Activated naive CD8-positive, alpha-beta T cell (primary cell): ENCODE data around the gene ELMO3.
A peak's percentile ranks its signal among the peaks of the same experiment; 100 is the strongest.

ENCODE experiments used
- H3K27ac Mint-ChIP-seq: one replicate; pipeline ENCODE4 v1.8.0; 2021; ENCODE audit warnings: mixed read lengths
- H3K27me3 Mint-ChIP-seq: one replicate; pipeline ENCODE4 v1.8.0; 2021; ENCODE audit warnings: mixed read lengths
- H3K36me3 Mint-ChIP-seq: one replicate; pipeline ENCODE4 v1.8.0; 2021; ENCODE audit warnings: mixed read lengths
- H3K4me1 Mint-ChIP-seq: one replicate; pipeline ENCODE4 v1.8.0; 2021; ENCODE audit warnings: low read depth, mixed read lengths
- H3K4me3 Mint-ChIP-seq: one replicate; pipeline ENCODE4 v1.8.0; 2021; ENCODE audit warnings: mild to moderate bottlenecking, mixed read lengths
- H3K9me3 Mint-ChIP-seq: one replicate; pipeline ENCODE4 v1.8.0; 2021; ENCODE audit warnings: low read depth, mixed read lengths

Gene ELMO3

DNA sequence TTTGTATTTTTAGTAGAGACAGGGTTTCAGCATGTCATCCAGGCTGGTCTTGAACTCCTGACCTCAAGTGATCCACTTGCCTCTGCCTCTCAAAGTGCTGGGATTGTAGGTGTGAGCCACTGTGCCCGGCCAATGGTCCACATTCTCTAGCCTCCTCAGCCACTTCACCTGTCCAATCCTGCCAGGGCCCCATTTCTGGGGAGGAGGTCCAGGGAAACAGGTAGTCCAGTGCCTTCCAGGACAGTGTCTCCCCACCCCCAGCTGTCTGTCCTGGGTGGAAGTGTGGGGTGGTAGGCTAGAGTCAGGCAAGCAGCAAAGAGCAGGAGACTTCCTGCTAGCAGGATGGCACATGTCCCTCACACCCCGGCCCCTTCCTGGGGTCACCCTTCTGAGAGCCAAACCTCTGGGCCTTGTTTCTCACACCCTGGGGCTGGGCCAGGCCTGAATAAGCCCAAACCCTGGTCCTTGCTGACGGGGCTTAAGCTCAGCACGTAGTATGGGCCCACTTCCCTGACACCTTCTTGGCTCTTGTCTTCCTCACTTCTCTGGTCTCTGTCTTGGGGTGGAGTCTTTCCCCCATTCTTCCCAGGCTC, 43.3 kb downstream of the ELMO3 start:
- no peak overlapping the region for H3K4me3 Mint-ChIP-seq
- H3K4me1 Mint-ChIP-seq, result peaks cover 25% of the 10 kb centered on the region
- no peaks in the 10 kb centered on the region for H3K27me3 Mint-ChIP-seq
- H3K36me3 Mint-ChIP-seq, result no peaks in the 10 kb centered on the region
- peak overlapping the region; percentile 3 for H3K27ac Mint-ChIP-seq
- no peaks in the 10 kb centered on the region for H3K9me3 Mint-ChIP-seq

- peak overlapping the region; percentile 38 for H3K4me3 Mint-ChIP-seq
- no peaks in the 10 kb centered on the region for H3K9me3 Mint-ChIP-seq
- peaks cover 33% of the 10 kb centered on the region for H3K4me1 Mint-ChIP-seq
- H3K27ac Mint-ChIP-seq, result peak overlapping the region; percentile 94
- H3K36me3 Mint-ChIP-seq, result no peaks in the 10 kb centered on the region
- H3K27me3 Mint-ChIP-seq, result no peaks in the 10 kb centered on the region
Measured at GRCh38 chr16:67243481-67243880, 44.5 kb downstream of the ELMO3 start.

GRCh38 chr16:67244387-67245185, 45.7 kb downstream of the ELMO3 start:
- Mint-ChIP-seq H3K4me3 (peak overlapping the region; percentile 86), H3K27me3 (no peaks in the 10 kb centered on the region), H3K27ac (peak overlapping the region; percentile 94), H3K9me3 (no peaks in the 10 kb centered on the region), H3K4me1 (peaks cover 37% of the 10 kb centered on the region), H3K36me3 (no peaks in the 10 kb centered on the region)

DNA sequence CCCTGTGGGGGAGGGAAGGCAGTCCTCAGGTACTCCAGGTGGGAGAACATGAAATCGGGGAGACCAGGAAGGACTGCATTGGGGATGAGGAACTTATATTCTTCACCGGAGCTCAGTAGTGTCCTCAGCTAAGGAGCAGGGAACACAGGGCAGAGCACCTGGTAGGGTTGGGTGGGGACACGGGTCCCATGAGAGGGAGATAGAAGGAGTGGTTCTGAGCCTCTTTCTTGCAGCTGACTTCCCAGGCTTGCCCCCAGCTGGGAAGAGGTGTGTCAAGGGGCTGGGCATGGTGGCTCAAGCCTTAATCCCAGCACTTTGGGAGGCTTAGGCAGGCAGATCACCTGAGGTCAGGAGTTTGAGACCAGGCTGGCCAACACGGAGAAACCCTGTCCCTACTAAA, 46.3 kb downstream of the ELMO3 start:
- Mint-ChIP-seq H3K4me1 (peaks cover 43% of the 10 kb centered on the region), H3K36me3 (no peaks in the 10 kb centered on the region), H3K27ac (peak overlapping the region; percentile 94), H3K9me3 (no peaks in the 10 kb centered on the region), H3K4me3 (peak overlapping the region; percentile 86), H3K27me3 (no peaks in the 10 kb centered on the region)

DNA sequence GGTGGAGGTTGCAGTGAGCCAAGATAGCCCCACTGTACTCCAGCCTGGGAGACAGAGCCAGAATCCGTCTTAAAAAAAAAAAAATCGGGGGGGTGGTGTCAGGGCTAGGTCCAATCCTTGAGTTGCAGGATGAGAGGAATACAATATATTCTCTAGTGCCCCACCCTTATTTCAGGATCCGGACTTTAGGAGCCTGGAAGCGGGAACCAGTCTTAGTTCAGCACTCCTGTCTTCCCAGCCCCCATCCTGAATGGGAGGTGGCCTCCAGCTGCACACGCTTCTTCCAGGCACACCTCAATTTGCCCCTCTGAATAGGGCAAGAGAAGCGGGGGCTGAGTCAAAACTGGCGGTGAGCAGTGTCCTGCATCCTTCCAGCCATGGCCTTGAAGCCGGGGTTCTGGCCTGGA, 46.7 kb downstream of the ELMO3 start:
- no peaks in the 10 kb centered on the region for H3K27me3 Mint-ChIP-seq

GRCh38 chr16:67246081-67246755, 47.3 kb downstream of the ELMO3 start:
- Mint-ChIP-seq H3K9me3 (no peaks in the 10 kb centered on the region), H3K27me3 (no peaks in the 10 kb centered on the region), H3K36me3 (no peaks in the 10 kb centered on the region), H3K4me3 (peak overlapping the region; percentile 87), H3K27ac (peak overlapping the region; percentile 58), H3K4me1 (peaks cover 43% of the 10 kb centered on the region)

More for the DNA sequence above, 46.7 kb downstream of the ELMO3 start:
- H3K4me1 Mint-ChIP-seq, result peaks cover 44% of the 10 kb centered on the region
- peak overlapping the region; percentile 87 for H3K4me3 Mint-ChIP-seq
- H3K27ac Mint-ChIP-seq, result no peak overlapping the region
- H3K36me3 Mint-ChIP-seq, result no peaks in the 10 kb centered on the region
- no peaks in the 10 kb centered on the region for H3K9me3 Mint-ChIP-seq

GRCh38 chr16:67246756-67247191, 47.8 kb downstream of the ELMO3 start:
- Mint-ChIP-seq H3K4me3 (peak overlapping the region; percentile 87), H3K27me3 (no peaks in the 10 kb centered on the region), H3K9me3 (no peaks in the 10 kb centered on the region), H3K36me3 (no peaks in the 10 kb centered on the region), H3K27ac (peak overlapping the region; percentile 58), H3K4me1 (peaks cover 39% of the 10 kb centered on the region)

GRCh38 chr16:67247192-67248072, 48.5 kb downstream of the ELMO3 start, which contains the start of gene FHOD1:
FHOD1 (minus strand) TSS chr16:67247481; CDS start chr16:67247410, 71 bp downstream.
- Mint-ChIP-seq H3K27ac (peak within 1 kb of the TSS; percentile 86), H3K4me3 (peak within 1 kb of the TSS; percentile 87), H3K36me3 (no peaks in the 10 kb centered on the region), H3K27me3 (no peaks in the 10 kb centered on the region), H3K9me3 (no peaks in the 10 kb centered on the region), H3K4me1 (peaks cover 39% of the 10 kb centered on the region)

DNA sequence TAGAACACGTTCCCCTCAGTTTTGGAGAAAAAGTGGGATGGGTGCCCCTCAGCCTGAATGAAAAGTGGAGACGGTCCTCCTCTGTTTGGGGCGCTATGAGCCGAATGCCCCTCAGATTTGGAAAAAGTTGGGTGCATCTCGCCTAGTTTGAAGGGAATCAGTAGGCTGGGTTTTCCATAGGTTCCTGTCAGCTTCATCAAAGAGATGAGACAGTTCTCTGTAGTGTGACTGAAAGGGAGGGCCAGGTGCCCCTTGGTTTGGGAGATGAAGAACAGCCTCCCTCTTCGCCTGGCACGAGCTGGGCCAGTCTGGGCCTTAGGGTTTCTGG, 49.1 kb downstream of the ELMO3 start:
- Mint-ChIP-seq H3K4me3 (peak overlapping the region; percentile 87), H3K27ac (peak overlapping the region; percentile 86), H3K36me3 (no peaks in the 10 kb centered on the region), H3K4me1 (peaks cover 39% of the 10 kb centered on the region), H3K9me3 (no peaks in the 10 kb centered on the region), H3K27me3 (no peaks in the 10 kb centered on the region)

DNA sequence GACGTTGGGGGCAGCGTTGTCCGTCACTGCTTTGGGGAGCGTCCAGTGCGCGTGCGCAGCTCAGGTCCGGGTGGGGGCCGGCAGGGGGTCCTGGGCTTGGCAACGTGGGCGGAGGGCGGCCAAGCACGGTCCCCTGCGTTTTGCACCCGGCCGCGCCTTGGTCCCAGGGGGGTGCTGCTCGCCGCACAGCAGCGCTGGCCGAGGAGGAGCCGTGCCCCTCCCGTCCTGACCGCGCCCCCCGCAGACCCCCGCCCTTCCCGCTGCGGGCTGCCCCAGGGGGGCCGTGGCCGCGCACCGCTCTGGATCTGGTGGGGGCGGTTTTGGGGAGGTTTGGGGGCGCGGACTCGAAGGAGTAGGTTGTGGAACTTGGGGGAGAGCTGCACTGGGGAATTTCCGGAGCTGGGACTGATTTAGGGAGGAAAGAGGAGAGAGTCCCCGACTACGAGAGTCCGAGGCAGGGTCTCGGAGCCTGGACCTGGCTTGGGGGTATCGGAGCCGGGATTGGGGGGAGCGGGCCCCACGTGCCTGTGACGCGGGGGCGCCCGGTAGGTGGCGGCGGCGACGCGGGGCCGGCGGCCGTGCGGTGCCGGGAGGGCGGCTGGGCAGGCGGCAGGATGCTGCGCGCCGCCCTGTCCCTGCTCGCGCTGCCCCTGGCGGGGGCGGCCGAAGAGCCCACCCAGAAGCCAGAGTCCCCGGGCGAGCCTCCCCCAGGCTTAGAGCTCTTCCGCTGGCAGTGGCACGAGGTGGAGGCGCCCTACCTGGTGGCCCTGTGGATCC, 49.7 kb downstream of the ELMO3 start, which contains the start of gene SLC9A5:
TSS of gene SLC9A5 (plus strand) at position 579 of the 777 bp plus-strand sequence. CDS start at position 615, 36 bp downstream.
- H3K27ac Mint-ChIP-seq, result peak within 1 kb of the TSS; percentile 86
- H3K36me3 Mint-ChIP-seq, result no peaks in the 10 kb centered on the region
- H3K4me1 Mint-ChIP-seq, result peaks cover 36% of the 10 kb centered on the region
- peak within 1 kb of the TSS; percentile 87 for H3K4me3 Mint-ChIP-seq
- H3K27me3 Mint-ChIP-seq, result no peaks in the 10 kb centered on the region
- no peaks in the 10 kb centered on the region for H3K9me3 Mint-ChIP-seq

GRCh38 chr16:67249178-67250044, 50.5 kb downstream of the ELMO3 start:
- Mint-ChIP-seq H3K36me3 (no peaks in the 10 kb centered on the region), H3K4me1 (peaks cover 30% of the 10 kb centered on the region), H3K4me3 (peak overlapping the region; percentile 86), H3K27me3 (no peaks in the 10 kb centered on the region), H3K27ac (peak overlapping the region; percentile 80), H3K9me3 (no peaks in the 10 kb centered on the region)

- no peaks in the 10 kb centered on the region for H3K36me3 Mint-ChIP-seq
- H3K4me1 Mint-ChIP-seq, result peaks cover 24% of the 10 kb centered on the region
- H3K4me3 Mint-ChIP-seq, result peak overlapping the region; percentile 86
- no peaks in the 10 kb centered on the region for H3K9me3 Mint-ChIP-seq
- no peaks in the 10 kb centered on the region for H3K27me3 Mint-ChIP-seq
- H3K27ac Mint-ChIP-seq, result peak overlapping the region; percentile 80
Measured at GRCh38 chr16:67250045-67250327, 51.1 kb downstream of the ELMO3 start.
